ENCODE data around the gene RAB6B. TPM values are rescaled to one million over a fixed set of nuclear protein-coding genes. Genes with fewer than 3 reads are reported as not detected.

The RAB6B gene
- polyA plus RNA-seq, 2 of the 4 experiments (the other 2 are of a cell fraction) = 2.4 to 2.5 TPM

- FAIRE-seq = no peak
- H3K9me3 ChIP-seq = no peaks in the 10 kb centered on the region
- 49% methylated on average over 5 of the region's 5 CpGs for WGBS (ENCODE audit: missing lambda C conversion rate)
- POLR2A ChIA-PET = no interaction called here
- no peak overlapping the region for H3K4me3 ChIP-seq
- no peak overlapping the region for H3K4me2 ChIP-seq
- H3K27ac ChIP-seq = no peak overlapping the region
- no peak for DNase-seq (ENCODE audit: low read depth in 1 of 2, low spot score in 1 of 2)
- no peak for ATAC-seq
- no peaks in the 10 kb centered on the region for H3K4me1 ChIP-seq
- CTCF ChIA-PET = interaction anchor here (0.8 kb wide), 1 partner anchor 297 kb away, joined by 3 read pairs; no protein-coding TSS in a partner anchor
- TF ChIP-seq RARB (CRISPR knock-in tag; IDR thresholded peaks at IDR 0.05) (no peak), JUN (IDR thresholded peaks at IDR 0.05) (no peak), KDM1A (IDR thresholded peaks at IDR 0.05; ENCODE audit: low read depth) (no peak), GATA3 (IDR thresholded peaks at IDR 0.05; ENCODE audit: borderline replicate concordance) (no peak), HOXB5 (CRISPR knock-in tag; IDR thresholded peaks at IDR 0.05) (no peak), POLR2AphosphoS2 (conservative IDR thresholded peaks at IDR 0.05; ENCODE audit: low read length) (no peak), ZSCAN20 (CRISPR knock-in tag; IDR thresholded peaks at IDR 0.05) (no peak), SREBF2 (IDR thresholded peaks at IDR 0.05) (no peak), RNF2 (IDR thresholded peaks at IDR 0.05; ENCODE audit: borderline replicate concordance, low read depth) (no peak), FOSB (CRISPR knock-in tag; IDR thresholded peaks at IDR 0.05) (no peak)
- TF ChIP-seq, protein P1, sequence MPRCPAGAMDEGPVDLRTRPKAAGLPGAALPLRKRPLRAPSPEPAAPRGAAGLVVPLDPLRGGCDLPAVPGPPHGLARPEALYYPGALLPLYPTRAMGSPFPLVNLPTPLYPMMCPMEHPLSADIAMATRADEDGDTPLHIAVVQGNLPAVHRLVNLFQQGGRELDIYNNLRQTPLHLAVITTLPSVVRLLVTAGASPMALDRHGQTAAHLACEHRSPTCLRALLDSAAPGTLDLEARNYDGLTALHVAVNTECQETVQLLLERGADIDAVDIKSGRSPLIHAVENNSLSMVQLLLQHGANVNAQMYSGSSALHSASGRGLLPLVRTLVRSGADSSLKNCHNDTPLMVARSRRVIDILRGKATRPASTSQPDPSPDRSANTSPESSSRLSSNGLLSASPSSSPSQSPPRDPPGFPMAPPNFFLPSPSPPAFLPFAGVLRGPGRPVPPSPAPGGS (IDR thresholded peaks at IDR 0.05) = no peak
- TF ChIP-seq, protein P2, sequence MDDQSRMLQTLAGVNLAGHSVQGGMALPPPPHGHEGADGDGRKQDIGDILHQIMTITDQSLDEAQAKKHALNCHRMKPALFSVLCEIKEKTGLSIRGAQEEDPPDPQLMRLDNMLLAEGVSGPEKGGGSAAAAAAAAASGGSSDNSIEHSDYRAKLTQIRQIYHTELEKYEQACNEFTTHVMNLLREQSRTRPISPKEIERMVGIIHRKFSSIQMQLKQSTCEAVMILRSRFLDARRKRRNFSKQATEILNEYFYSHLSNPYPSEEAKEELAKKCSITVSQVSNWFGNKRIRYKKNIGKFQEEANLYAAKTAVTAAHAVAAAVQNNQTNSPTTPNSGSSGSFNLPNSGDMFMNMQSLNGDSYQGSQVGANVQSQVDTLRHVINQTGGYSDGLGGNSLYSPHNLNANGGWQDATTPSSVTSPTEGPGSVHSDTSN (IDR thresholded peaks at IDR 0.05) = no peak
These were observed 44.3 kb downstream of the RAB6B start for GRCh38 chr3:133851266-133851906.

DNA sequence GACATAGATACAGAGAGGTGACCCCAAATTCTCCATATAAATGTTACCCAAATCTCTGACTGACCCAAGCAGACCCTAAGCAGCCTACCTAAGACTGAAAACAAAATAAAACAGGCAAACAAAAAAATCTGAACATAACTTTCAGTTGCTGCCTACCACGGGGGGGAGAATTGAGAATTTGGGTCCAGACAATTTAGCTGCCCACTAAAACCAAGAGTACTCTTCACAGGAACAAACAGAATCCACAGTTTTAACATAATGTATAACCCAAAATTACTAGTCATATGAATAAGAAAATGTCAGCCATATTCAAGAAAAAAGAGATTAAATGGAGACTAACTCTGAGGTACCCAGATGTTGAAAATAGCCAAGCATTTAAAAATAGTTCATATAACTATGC, 45.6 kb downstream of the RAB6B start:
- TF ChIP-seq NPAS2 (CRISPR knock-in tag; IDR thresholded peaks at IDR 0.05; ENCODE audit: borderline replicate concordance) (no peak), CBX2 (IDR thresholded peaks at IDR 0.05; ENCODE audit: borderline replicate concordance, low read depth) (no peak), REST (IDR thresholded peaks at IDR 0.05) (no peak), RARB (CRISPR knock-in tag; IDR thresholded peaks at IDR 0.05) (no peak)
- ATAC-seq (no peak), FAIRE-seq (no peak), DNase-seq (ENCODE audit: low read depth in 1 of 2, low spot score in 1 of 2) (no peak)
- POLR2A ChIA-PET = no interaction called here
- H3K4me3 ChIP-seq = no peak overlapping the region
- no peak overlapping the region for H3K4me2 ChIP-seq
- H3K4me1 ChIP-seq = no peaks in the 10 kb centered on the region
- CTCF ChIA-PET = no interaction called here
- H3K27ac ChIP-seq = no peak overlapping the region
- WGBS (ENCODE audit: missing lambda C conversion rate) = 25% methylated on average over 1 of the region's 1 CpG
- H3K9me3 ChIP-seq = no peaks in the 10 kb centered on the region

GRCh38 chr3:133849346-133849745, 46.3 kb downstream of the RAB6B start:
- H3K9me3 ChIP-seq = no peaks in the 10 kb centered on the region
- H3K4me3 ChIP-seq = no peak overlapping the region
- ATAC-seq (no peak), FAIRE-seq (no peak), DNase-seq (ENCODE audit: low read depth in 1 of 2, low spot score in 1 of 2) (no peak)
- no peak overlapping the region for H3K4me2 ChIP-seq
- ChIA-PET CTCF (no interaction called here), POLR2A (no interaction called here)
- no peak overlapping the region for H3K27ac ChIP-seq
- H3K4me1 ChIP-seq = no peaks in the 10 kb centered on the region
- TF ChIP-seq CBX8 (IDR thresholded peaks at IDR 0.05) = no peak
- TF ChIP-seq REST (IDR thresholded peaks at IDR 0.05) = no peak
- TF ChIP-seq HDAC2 (IDR thresholded peaks at IDR 0.05) = no peak
- no peak for TF ChIP-seq CHD2 (IDR thresholded peaks at IDR 0.05; ENCODE audit: low read length, partially characterized antibody)
- TF ChIP-seq TFCP2L1 (CRISPR knock-in tag; IDR thresholded peaks at IDR 0.05) = no peak
- TF ChIP-seq FOSL2 (IDR thresholded peaks at IDR 0.05) = no peak
- TF ChIP-seq FOSL2 (CRISPR knock-in tag; IDR thresholded peaks at IDR 0.05) = no peak
- no peak for TF ChIP-seq EP300 (IDR thresholded peaks at IDR 0.05)
- no peak for TF ChIP-seq RNF2 (IDR thresholded peaks at IDR 0.05; ENCODE audit: borderline replicate concordance, low read depth)
- TF ChIP-seq ESRRA (IDR thresholded peaks at IDR 0.05; ENCODE audit: borderline replicate concordance, low read length) = no peak
- TF ChIP-seq, protein P3, sequence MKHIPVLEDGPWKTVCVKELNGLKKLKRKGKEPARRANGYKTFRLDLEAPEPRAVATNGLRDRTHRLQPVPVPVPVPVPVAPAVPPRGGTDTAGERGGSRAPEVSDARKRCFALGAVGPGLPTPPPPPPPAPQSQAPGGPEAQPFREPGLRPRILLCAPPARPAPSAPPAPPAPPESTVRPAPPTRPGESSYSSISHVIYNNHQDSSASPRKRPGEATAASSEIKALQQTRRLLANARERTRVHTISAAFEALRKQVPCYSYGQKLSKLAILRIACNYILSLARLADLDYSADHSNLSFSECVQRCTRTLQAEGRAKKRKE (CRISPR knock-in tag; IDR thresholded peaks at IDR 0.05; ENCODE audit: low read depth) = no peak
- no peak for TF ChIP-seq BHLHE40 (IDR thresholded peaks at IDR 0.05; ENCODE audit: low read depth, low read length)
